ENCODE results near the gene ARHGAP31.

GRCh38 chr3:119336823-119337222 is 42.6 kb downstream of the ARHGAP31 start:
- TF ChIP-seq CTCF (IDR thresholded peaks at IDR 0.05; ENCODE audit: low read depth, low read length) (no peak), EZH2phosphoT487 (IDR thresholded peaks at IDR 0.05; ENCODE audit: low read depth) (no peak)
